ENCODE measurements around the gene SLC36A3.
A peak's percentile ranks its signal among the peaks of the same experiment; 100 is the strongest.

SLC36A3 gene

GRCh38 chr5:151298063-151298855 is 5.3 kb downstream of the SLC36A3 start:
- no peak for DNase-seq

GRCh38 chr5:151296974-151297373 is 6.6 kb downstream of the SLC36A3 start:
- DNase-seq, result no peak

DNA sequence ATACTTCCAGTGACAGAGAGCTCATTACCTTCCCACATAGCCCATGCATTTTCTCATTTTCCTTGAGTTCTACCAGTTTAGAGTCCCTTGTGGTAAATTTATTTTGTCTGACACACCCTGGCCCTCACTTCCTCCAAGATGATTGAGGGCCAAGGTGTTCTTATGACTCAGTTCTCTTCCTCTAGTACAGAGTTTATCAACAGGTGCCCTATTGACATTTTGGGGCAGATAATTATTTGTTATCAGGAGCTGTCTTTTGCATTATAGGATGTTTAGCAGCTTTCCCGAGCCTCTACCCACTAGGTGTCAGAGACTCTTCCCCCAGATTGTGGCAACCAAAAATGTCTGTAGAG is 7.1 kb downstream of the SLC36A3 start:
- DNase-seq, result no peak

DNA sequence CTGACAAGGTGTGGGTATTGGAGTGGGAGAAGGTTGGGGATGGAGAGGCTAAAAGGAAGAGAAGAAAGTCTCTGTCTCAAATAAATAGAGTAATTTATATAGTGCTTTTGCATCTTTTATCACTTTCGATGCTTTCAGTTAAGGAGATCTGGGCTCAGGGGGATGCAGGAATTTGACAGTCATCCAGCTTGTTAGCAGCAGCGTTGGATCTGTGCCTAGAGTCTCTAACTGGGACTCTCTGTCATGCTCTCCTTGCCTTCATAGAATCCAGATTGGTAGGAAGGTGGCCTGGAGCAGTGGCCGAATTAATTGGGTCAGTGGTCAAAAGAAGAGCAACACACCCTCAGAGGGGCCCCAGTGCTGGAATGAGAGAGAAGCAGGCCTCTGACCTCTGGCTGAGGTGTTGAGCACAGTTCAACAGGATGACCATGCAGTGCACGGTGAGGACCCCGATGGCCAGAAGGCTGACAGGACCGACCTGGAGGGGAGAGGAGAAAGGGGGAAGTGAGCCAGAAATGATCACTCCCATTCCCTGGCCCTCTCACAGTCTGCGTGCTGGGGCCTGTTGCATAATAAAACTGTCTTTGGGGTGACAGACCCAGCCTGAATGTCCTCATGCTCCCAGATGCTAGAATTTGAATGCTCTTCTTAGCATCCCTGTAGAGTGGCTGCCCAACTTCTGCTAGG is 7.6 kb downstream of the SLC36A3 start:
- no peak for DNase-seq

GRCh38 chr5:151295138-151295537 is 8.4 kb downstream of the SLC36A3 start:
- DNase-seq, result no peak

DNA sequence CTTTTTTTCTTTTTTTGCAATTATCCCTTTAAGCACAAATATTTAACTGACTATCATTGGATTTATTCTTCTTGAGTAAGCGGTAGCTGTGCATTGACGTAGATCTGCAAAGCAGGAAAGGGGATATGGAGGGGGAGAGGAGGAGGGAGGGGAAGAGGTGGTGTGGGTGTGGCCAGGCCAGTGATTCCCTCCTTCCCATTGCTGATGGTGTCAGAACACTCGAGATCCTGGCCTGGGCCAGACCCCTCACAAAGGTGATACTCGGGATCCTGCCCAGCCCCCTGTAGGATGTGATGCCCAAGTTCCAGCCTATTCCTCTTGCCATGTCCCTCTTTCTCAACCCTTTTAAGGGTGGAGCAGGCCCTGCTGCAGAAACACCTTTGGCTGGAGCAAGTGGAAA is 9.9 kb downstream of the SLC36A3 start:
- DNase-seq, result no peak

DNA sequence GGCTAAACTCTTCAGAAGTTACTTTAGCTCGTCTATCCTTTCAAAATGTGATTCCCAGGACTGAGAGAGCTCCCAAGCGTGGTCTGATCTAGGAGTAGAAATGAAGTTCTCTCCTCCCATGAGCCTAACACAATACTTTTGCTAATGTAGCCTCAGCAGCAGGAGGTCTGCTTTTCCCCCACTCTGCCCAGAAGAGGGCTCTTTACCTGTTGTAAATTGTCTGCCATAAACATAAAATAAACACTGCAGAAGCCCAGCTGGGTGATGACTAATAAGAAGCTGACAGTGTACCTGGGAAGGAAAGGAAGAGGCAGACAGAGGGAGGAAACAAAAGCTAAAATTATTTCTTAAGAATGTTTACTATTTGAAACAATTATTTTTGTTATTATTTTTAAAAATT is 15.4 kb downstream of the SLC36A3 start:
- peak; percentile 28 for DNase-seq

DNA sequence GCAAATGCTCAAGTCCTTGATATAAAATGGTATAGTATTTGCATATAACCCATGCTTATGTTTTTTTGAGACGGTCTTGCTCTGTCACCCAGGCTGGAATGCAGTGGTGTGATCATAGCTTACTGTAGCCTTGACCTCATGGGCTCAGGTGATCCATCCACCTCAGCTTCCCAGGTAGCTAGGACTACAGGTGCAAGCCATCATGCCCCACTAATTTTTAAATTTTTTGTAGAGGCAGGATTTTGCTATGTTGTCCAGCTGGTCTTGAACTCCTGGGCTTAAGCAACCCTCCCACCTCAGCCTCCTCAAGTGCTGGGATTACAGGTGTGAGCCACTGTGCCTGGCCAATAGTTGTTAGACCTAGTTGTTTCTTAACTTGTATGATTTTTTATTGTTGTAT is 17.3 kb downstream of the SLC36A3 start:
- no peak for DNase-seq

DNA sequence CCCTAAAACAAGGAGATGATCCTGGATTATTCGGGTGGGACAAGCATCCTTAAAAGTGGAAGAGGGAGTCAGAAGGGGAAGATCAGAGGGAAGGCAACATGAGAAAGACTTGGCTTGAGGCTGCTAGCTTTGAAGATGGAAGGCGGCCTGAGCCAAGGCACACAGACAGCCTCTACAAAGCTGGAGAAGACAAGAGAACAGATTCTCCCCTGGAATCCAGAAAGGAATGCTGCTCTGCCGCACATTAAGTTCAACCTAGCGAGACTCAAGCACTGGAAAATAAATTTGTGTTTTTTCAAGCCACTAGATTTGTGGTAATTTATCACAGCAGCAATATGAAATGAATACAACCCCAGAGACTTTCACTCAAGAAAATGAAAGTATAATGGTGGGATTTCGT is 17.9 kb downstream of the SLC36A3 start:
- no peak for DNase-seq

DNA sequence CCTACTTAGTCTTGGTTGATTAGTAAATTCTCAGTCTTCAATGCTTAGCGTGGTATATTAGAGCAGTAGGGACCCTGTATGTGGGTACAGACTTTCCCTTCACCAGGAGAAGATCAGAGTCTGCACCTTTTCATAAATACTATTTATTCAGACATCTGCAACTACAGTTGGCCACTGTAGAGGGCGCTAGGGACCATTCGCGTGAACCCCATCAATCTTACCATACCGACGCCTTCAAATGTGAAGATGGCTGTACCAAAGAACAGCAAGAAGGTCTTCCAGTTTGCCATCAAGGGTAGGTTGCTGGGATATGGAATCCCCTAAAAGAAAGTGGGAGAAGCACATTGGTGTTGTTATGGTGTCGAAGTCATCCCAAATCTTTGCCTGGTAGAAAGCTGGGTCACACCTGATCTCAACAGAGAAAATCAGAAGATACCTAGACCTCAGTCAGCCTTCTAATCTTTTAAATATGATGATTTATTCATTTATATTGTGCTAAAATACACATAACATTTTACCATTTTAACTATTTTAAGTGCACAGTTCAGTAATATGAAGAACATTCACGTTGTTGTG is 19.1 kb downstream of the SLC36A3 start:
- no peak for DNase-seq

DNA sequence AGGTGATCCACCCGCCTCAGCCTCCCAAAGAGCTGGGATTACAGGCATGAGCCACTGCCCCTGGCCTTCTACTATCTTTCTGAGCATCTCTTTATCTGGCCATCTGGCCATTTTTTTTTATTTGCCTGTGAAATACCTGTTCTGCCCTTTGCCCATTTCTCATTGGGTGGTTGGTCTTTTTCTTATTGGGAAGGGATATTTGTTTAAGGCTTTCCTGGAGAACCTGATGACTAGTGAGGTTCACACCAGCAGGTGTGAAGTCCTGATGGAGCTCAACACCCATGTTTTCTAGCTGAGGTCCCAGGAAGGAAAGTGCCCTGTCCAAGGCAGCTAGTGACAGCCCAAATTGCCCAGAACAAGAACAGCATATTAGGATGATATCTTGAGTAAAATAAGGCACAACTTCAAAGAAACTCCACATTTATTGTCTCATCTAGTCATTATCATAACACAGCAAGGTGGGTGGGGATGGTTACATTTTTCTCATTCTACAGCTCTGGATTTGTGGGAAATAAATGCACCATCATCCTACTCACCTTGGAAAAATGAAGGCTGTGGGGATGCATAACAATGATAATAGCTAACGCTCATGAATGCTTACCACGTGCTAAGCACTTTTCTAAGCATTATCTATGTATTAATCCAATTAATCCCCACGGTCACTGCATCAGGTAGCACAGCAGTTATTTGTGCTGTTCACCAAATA is 20.3 kb downstream of the SLC36A3 start:
- DNase-seq, result no peak

- DNase-seq, result no peak
Observed at GRCh38 chr5:151281001-151281639, 22.4 kb downstream of the SLC36A3 start.

DNA sequence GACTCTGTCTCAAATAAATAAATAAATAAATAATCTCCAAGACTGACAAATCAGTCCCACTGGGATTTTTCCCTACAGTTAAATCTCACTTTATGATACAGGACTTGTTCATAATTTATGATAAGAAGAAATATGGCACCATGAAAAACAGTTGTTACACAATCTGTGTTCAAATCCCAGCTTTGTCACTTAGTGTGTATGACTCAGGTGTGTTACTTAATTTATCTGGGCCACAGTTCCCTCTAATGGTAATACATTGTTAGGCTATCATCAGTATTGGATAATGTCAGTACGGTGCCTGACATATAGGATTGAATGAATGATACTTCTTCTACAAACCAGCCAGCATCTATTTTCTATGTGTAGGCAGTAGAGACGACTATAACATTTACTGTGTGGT is 23.1 kb downstream of the SLC36A3 start:
- DNase-seq, result no peak

DNA sequence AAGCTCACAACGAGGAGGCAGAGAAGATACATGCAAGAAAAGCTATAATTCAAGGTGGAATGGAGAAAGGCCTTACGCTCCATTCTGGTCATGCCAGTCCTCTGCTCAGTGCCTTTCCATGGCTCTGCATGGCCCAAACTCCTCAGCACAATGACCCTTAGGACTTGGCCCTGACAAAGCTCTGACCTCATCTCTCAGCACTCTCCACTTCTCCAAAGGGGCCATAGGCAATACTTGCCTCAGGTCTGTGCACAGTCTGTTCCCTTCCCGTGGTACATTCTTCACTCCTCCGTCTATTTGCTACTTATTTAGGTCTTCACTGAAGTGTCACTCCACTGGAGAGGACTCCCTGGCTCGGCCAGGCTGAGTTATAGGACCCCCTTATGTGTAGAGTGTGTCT is 24.7 kb downstream of the SLC36A3 start:
- DNase-seq, result no peak

DNA sequence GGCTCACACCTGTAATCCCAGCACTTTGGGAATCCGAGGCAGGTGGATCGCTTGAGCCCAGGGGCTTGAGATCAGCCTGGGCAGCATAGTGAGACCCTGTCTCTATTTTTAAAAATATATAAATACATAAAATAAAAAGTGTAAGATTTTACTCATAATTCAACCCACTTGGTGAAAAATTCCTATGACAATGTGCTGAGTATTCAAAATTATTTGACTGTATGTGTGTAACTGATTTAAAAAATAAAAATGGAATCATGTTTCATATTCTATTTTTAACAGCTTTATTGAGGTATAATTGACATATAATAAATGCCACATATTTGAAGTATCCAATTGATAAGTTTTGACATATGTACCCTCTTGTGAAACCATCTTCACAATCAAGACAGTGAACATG is 27.8 kb downstream of the SLC36A3 start:
- no peak for DNase-seq

DNA sequence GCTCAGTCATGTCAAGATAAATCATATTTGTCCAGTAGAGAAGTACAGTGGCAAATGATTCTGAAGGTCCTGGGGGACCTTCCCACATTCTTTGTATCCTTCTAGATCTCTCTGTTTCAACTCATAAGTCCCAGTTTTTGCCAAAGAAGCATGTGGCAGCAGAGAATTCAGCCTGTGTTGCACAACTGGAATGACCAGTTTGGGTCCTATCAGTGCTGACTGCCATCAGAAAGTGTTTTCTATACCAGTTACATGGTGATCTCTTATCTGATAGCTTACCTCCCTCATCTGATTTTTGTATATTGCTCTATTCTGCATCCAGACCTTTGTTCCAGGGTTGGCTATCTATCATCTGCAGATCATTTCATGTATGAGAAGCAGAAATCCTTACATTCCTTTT is 28.9 kb downstream of the SLC36A3 start:
- DNase-seq, result no peak

- DNase-seq, result no peak
Observed at GRCh38 chr5:151271336-151271735, 32.2 kb downstream of the SLC36A3 start.

GRCh38 chr5:151270599-151270998 is 33.0 kb downstream of the SLC36A3 start:
- DNase-seq, result no peak

DNA sequence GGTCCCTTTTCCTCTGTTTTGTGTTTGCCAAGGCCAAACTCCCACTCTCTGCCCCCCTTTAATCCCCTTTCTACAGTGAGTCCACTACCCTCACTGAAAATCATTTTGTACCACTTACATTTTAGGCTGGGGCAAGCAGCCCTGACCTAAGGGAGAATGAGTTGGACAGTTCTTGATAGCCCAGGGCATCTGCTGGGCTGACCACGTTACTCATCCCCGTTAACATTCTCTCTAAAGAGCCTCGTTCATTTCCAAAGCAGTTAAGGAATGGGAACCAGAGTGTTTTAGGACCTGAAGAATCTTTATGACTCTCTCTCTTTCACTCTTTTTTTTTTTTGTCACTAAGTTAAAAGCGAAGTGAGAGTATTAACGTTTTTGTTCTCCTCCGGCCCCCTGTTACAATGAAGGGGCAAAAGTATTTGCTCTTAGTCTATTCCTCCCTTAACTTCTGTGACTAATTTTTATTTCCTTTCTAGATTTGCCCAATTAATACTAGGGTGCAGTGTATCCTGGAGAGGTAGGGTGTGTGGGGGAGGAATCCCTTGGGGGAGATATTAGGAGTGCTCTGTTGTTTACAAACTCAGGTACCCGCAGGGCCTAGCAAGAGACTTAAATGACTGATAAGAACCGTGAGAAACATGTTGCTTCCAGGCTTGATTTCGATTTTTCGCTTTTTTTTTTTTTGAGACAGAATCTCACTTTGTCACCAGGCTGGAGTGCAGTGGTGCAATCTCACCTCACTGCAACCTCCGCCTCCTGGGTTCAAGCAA is 35.9 kb downstream of the SLC36A3 start:
- DNase-seq, result no peak

DNA sequence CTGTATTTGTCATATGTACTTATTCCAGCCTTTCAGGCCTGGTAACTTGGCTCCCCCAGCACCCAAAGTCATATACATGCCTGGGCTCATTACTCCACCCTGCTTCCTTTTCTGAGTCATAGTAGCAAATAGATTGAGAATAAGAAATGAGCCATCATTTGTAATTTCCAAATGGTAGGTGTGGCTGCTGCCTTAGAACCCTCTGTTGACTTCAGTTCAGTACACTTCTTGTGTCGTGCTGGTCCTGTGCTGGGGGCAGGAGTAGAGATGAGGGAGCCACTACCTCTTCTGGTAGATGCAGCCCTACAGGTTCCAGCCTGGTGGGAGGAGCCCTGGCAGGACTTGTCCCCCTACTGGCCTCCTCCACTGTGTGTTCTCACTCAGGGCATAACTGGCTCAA is 39.5 kb downstream of the SLC36A3 start:
- no peak for DNase-seq

GRCh38 chr5:151262532-151262931 is 41.0 kb downstream of the SLC36A3 start:
- DNase-seq, result no peak

- no peak for DNase-seq
Observed at GRCh38 chr5:151259931-151260330, 43.6 kb downstream of the SLC36A3 start.

Measured in DMS79 treated with DMSO at 0.1 percent for 48 hours (cell line).